ENCODE measurements around the gene LRRC4C. TPM values are rescaled to one million over a fixed set of nuclear protein-coding genes. Genes with fewer than 3 reads are reported as not detected.

LRRC4C gene
- total RNA-seq, 1 donor from 2014 or later, result 0.64 TPM

DNA sequence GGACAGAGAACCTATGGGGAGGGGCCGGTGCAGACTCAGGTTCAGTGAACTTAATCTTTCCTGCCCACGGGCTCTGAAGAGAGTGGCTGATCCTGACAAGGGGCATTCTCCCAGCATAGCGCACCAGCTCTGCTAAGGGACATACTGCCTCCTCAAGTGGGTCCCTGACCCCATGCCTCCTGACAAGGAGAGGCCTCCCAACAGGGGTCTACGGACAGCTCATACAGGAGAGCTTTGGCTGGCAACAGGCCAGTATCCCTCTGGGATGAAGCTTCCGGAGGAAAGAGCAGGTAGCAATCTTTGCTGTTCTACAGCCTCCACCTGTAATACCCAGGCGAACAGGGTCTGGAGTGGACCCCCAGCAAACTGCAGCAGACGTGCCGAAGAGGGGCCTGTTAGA, 394.0 kb downstream of the LRRC4C start:
- no peak for DNase-seq
- Mint-ChIP-seq H3K27ac (ENCODE audit: unreplicated experiment) (no peak overlapping the region), H3K36me3 (ENCODE audit: unreplicated experiment) (peaks cover 4% of the 10 kb centered on the region), H3K4me3 (ENCODE audit: unreplicated experiment) (no peak overlapping the region), H3K4me1 (ENCODE audit: low read depth, unreplicated experiment) (no peaks in the 10 kb centered on the region), H3K27me3 (ENCODE audit: unreplicated experiment) (peaks cover 2% of the 10 kb centered on the region), H3K9me3 (ENCODE audit: unreplicated experiment) (no peaks in the 10 kb centered on the region)
- TF ChIP-seq, protein P1, sequence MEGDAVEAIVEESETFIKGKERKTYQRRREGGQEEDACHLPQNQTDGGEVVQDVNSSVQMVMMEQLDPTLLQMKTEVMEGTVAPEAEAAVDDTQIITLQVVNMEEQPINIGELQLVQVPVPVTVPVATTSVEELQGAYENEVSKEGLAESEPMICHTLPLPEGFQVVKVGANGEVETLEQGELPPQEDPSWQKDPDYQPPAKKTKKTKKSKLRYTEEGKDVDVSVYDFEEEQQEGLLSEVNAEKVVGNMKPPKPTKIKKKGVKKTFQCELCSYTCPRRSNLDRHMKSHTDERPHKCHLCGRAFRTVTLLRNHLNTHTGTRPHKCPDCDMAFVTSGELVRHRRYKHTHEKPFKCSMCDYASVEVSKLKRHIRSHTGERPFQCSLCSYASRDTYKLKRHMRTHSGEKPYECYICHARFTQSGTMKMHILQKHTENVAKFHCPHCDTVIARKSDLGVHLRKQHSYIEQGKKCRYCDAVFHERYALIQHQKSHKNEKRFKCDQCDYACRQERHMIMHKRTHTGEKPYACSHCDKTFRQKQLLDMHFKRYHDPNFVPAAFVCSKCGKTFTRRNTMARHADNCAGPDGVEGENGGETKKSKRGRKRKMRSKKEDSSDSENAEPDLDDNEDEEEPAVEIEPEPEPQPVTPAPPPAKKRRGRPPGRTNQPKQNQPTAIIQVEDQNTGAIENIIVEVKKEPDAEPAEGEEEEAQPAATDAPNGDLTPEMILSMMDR (IDR thresholded peaks at IDR 0.05; ENCODE audit: partially characterized antibody, unreplicated experiment), result no peak

DNA sequence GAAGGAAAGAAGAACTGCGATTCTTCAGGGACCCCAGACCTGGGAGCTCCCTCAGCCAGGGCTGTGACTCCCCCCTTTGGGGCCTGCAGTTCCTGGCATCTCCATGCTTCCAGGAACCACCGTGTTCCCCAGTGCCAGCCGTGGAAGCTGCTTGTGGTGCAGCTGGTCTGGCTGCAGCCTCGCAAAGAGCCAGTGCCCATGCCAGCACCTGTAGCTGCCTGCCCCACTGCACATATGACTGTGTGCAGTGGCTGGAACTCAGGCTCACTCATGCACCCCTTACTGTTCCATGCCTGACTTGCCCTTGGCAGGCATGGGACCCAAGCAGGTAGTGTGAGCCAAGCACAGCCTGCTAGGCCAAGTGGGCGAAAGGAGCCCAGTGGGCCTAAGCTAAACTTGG, 401.3 kb downstream of the LRRC4C start:
- Mint-ChIP-seq H3K9me3 (ENCODE audit: unreplicated experiment) (peaks cover 2% of the 10 kb centered on the region), H3K27ac (ENCODE audit: unreplicated experiment) (no peak overlapping the region), H3K4me1 (ENCODE audit: low read depth, unreplicated experiment) (peaks cover 6% of the 10 kb centered on the region), H3K36me3 (ENCODE audit: unreplicated experiment) (no peaks in the 10 kb centered on the region), H3K27me3 (ENCODE audit: unreplicated experiment) (no peaks in the 10 kb centered on the region), H3K4me3 (ENCODE audit: unreplicated experiment) (no peak overlapping the region)
- DNase-seq, result no peak
- TF ChIP-seq, protein P1 (IDR thresholded peaks at IDR 0.05; ENCODE audit: partially characterized antibody, unreplicated experiment), result no peak

DNA sequence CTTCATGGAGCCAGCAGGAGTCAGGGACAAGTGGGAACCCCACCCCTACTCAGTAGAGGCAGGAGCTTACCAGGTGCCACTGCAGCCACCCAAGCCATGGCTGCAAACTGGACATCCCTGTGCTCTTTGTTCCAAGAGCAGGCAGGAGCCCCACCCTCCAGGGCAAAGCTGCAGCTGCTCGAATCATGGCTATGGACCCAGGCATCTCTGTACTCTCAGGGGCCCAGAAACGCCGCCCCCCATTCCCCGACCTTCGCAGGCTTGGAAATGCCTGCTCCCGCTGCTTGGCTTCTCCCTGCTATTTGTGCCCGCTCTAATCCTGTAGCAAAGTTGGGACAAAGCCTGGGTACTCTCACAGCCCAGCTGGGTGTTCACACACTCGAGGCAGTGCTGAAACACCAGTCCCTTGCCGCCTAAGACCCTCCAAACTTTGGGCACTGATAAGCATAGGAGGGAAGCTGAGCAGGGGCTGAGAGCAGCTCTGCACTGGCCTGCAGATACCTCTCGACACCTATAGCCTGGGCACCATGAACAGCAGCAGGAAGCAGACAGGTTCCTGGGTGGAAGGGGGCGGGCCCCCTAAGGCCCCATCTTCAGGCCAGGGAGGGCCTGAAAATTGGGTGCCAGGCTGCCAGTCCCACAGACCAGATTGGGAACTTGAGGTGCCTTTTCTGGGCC, 402.4 kb downstream of the LRRC4C start:
- DNase-seq, result no peak
- Mint-ChIP-seq H3K4me1 (ENCODE audit: low read depth, unreplicated experiment) (peaks cover 6% of the 10 kb centered on the region), H3K36me3 (ENCODE audit: unreplicated experiment) (no peaks in the 10 kb centered on the region), H3K27me3 (ENCODE audit: unreplicated experiment) (no peaks in the 10 kb centered on the region), H3K9me3 (ENCODE audit: unreplicated experiment) (peaks cover 2% of the 10 kb centered on the region), H3K4me3 (ENCODE audit: unreplicated experiment) (no peak overlapping the region), H3K27ac (ENCODE audit: unreplicated experiment) (no peak overlapping the region)
- TF ChIP-seq, protein P1 (IDR thresholded peaks at IDR 0.05; ENCODE audit: partially characterized antibody, unreplicated experiment), result no peak

DNA sequence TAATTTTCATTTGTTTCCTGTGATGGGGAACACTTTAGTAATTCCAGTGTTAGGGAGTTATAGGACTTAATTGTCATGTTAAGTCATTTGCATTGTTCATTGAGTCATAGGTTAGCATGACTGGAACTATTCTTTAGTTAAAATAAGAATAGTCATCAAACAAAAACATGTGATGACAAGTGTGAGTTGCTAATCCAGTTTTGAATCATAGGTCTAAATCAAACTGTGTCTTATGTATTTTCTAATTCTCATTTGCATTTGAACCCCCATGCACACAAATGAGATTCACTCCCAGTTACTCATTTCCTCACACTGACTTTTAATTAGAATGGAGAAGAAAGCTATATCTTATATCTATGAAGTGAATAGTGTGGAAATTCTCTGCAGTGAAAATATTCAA, 405.6 kb downstream of the LRRC4C start:
- Mint-ChIP-seq H3K9me3 (ENCODE audit: unreplicated experiment) (peaks cover 2% of the 10 kb centered on the region), H3K36me3 (ENCODE audit: unreplicated experiment) (no peaks in the 10 kb centered on the region), H3K27me3 (ENCODE audit: unreplicated experiment) (no peaks in the 10 kb centered on the region), H3K4me3 (ENCODE audit: unreplicated experiment) (no peak overlapping the region), H3K27ac (ENCODE audit: unreplicated experiment) (no peak overlapping the region), H3K4me1 (ENCODE audit: low read depth, unreplicated experiment) (peaks cover 6% of the 10 kb centered on the region)
- no peak for DNase-seq
- TF ChIP-seq, protein P1 (IDR thresholded peaks at IDR 0.05; ENCODE audit: partially characterized antibody, unreplicated experiment), result no peak

DNA sequence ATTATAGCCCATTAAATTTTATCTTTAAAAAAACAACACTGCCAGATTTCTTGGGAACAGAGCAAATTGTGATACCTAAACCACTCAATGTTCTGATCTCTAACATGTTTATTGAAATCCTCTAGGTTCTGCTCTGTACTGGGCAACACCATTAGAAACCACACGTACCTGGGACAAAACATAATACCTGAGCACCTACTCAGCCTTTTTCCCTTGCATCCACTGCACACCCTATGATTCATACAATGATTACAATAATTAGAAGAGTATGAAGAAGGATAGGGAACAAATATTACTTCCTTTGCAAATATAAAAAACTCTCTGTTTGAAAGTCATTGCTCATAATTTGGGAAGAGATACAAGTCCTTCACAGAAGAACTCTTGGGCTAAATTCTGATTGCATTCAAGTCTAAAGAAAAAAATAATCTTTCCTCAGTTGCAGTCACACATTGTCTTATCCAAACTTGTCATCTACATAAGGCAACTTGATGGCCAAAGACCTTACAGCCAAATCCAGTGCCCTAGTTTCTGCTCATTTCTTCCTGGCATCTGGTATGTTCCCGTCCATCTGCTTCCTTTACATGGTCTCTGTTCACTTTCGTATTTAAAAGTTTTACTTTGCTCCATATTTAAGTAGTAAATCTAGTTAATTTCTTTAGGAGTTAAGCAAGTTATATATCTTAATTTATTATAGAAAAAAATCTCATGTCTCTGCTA, 407.4 kb downstream of the LRRC4C start:
- no peak for DNase-seq
- Mint-ChIP-seq H3K4me3 (ENCODE audit: unreplicated experiment) (no peak overlapping the region), H3K27ac (ENCODE audit: unreplicated experiment) (no peak overlapping the region), H3K36me3 (ENCODE audit: unreplicated experiment) (no peaks in the 10 kb centered on the region), H3K27me3 (ENCODE audit: unreplicated experiment) (no peaks in the 10 kb centered on the region), H3K9me3 (ENCODE audit: unreplicated experiment) (peaks cover 2% of the 10 kb centered on the region), H3K4me1 (ENCODE audit: low read depth, unreplicated experiment) (peaks cover 6% of the 10 kb centered on the region)
- TF ChIP-seq, protein P1 (IDR thresholded peaks at IDR 0.05; ENCODE audit: partially characterized antibody, unreplicated experiment), result no peak
